ENCODE data around the gene EMP1.

DNA sequence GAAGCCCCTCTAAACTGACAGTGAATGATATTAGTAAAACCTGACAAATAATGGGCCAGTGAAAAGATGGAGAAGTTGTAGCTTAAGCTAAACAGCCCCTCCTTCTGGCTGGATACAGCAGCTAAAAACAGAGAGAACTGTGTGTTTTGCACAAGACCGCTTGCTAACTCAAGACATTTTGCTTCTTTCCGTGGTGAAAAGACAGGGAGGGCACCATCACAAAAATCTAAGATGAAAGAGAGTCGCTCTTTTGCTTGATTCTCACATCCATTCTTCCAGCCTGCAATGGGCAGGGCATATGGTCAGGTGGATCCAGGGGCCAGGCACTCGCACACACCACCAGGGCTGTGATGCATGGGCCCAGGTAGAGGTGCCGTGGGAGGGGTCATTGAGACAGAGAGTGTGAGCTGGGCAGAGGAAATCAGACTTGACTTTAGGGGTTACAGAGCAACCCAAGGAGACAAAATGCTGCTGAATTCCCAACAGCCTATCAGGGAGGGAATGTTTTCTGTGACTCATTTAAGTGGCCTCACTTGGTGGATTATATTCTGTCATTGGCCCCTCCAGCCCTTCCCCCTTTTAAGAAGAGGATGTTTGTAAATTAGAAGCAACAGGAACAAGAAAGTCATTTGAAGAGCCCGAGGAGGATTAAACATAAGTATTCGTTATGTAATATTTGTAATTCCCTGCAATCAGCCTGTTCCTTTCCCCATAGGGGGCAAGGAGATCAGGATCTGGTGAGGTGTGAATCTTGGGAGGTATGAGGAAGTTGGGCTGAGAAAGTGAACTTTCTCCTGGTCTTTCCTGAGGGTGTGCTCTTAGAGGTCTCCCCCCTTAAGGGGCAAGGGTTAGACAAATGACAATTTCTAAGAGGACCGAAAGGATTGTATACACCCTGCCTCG, 12.3 kb downstream of the EMP1 start:
- TF ChIP-seq POU2F2 (IDR thresholded peaks at IDR 0.05; ENCODE audit: low read depth, low read length) (no peak), POLR2A (IDR thresholded peaks at IDR 0.05; ENCODE audit: low read depth, low read length) (no peak)

Data from GM12891 (cell line).